Activated CD8-positive, alpha-beta memory T cell treated with anti-CD3 and anti-CD28 coated beads, Interleukin-2, amount 50 U/mL, for 24 hours (primary cell): Measurements from ENCODE around the gene GPR63.
"Not testable (repeated sequence)": the region's sequence is repeated elsewhere in the genome, so short reads cannot be mapped to it uniquely, and the experiment has no call there.

ENCODE experiments used
- DNase-seq: peaks from one replicate; pipeline ENCODE4 v3.0.0-alpha.2; 2020; ENCODE audit errors: extremely low read depth

Gene GPR63, protein sequence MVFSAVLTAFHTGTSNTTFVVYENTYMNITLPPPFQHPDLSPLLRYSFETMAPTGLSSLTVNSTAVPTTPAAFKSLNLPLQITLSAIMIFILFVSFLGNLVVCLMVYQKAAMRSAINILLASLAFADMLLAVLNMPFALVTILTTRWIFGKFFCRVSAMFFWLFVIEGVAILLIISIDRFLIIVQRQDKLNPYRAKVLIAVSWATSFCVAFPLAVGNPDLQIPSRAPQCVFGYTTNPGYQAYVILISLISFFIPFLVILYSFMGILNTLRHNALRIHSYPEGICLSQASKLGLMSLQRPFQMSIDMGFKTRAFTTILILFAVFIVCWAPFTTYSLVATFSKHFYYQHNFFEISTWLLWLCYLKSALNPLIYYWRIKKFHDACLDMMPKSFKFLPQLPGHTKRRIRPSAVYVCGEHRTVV

GRCh38 chr6:96837081-96837971 lies at the start of gene GPR63:
Gene GPR63, minus strand, starts transcription at chr6:96837477. Its CDS starts 37,746 bp downstream, at chr6:96799731.
- DNase-seq, result peak; percentile 33

DNA sequence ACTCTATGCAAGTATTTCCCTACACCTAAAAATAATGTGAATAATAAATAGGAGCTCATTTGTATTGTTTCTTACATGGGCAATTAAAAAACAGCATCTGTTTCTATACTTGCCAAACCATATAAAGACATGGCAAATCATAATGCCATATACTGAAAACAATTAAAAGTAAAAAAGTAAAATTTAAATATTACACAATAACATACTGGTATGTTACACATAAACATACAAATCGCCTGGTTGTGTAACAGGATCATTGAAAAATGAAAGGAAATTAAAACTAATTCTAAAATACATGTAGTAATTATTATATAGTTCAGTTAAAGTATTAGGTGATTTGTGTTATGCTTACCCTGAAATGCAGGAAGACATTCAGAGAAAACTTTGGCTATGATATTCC lies 49.2 kb upstream of the GPR63 start:
- DNase-seq, result no peak

DNA sequence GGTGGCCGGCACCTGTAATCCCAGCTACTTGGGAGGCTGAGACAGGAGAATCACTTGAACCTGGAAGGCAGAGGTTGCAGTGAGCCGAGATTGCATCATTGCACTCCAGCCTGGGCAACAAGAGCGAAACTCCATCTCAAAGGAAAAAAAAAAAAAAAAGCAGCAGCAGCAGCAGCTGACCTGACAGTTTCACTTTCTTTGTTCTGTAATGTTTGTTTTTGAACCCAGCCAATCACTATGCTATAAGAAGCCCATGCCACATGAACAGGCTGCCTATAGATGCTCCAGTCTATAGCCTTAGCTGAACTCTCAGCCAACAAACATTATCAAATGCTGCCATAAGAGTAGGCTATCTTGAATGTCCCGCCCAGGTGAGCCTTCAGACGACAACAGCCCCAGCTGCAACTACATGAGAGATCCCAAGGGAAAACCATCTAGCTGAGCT lies 47.9 kb upstream of the GPR63 start:
- DNase-seq, result not testable (repeated sequence)

GRCh38 chr6:96878143-96878542 lies 40.9 kb upstream of the GPR63 start:
- DNase-seq, result no peak

GRCh38 chr6:96876886-96877545 lies 39.7 kb upstream of the GPR63 start:
- DNase-seq, result no peak

DNA sequence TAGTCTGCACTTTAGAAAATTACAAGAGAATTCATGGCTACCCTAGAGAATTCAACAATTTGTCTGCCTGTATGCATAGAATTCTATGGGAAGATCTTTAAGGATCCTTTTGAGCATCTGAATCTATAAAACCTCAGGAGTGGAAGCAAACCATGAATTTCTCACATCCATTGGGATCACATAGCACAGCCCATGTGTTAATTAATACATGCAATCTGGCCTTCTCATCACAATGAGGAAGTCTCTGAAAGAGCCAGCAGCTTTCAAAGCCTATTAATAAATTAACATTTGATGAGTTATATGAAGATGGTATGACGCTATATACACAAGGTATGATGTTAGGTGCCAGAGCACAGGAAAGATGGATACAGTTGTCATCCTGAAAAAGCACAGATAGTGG lies 35.7 kb upstream of the GPR63 start:
- DNase-seq, result no peak

DNA sequence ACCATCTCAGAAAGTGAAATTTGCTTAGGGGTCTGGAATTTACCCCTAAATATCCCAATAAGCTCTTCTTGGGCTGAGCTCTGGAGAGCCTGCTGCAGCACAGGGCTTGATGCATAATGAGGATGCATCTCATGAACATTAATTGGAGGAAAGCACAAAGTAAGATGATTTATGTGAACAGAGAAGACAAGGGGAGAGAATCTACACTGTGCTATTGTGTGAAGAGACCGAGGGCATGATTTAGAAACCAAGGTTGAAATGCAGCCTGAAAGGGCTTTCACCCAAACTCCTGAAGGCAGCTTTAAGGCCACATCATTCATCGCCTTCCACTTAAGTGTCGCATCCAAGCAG lies 27.8 kb upstream of the GPR63 start:
- no peak for DNase-seq

DNA sequence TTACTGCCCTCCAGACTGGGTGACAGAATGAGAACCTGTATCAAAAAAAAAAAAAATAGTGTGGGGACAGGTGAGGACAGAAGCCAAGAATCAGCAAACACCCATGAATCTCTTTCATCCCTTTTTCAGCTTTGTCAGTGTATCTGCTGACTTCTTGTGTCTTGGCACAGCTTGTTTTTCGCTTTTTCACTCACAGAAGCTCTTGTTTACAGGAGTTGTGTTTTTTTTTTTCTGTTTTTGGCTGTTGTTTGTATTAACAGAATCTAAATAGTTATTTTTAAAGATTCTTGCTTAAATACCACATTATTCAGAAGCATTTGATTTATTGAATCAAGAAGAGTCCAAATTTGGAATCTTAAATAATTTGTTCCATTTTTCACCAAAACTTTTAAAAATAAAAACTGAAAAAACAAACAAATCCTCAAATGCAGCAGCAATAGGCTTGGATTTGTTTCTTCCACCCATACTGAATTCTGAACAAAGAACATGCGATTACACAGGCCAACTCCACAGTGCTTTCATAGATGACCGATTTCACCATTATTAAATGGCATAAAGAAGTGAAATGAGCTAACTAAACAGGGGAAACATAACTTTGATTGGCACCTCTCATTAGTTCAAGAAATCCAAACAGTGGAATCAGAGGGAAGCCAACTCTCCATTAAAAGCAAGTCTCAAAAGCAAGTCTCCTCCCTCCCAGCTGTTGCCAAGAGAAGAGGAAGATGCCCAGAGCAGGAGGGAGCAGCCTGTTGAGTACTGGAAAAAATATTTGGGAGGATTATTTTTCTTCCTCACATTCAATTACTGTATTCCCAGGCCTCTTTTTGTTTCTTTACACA lies 27.2 kb upstream of the GPR63 start:
- no peak for DNase-seq

DNA sequence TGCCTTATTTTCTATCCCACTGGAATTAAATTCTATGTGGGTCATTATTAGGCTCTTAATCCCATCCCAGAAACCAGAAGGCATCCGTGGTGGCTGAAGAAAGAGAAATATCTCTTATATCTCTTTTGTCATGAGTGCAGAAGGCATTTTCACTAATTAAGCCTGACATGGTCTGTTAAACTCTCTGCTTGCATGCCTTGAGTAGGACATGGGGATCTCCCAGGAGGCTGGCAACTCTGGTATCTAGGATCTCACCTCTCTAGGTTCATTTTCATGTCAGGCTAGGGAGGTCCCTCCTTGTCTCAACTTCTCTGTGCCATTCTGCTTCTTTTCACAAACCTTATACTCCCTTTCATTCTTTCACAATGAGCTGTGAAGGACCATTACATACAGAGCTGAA lies 25.3 kb upstream of the GPR63 start:
- DNase-seq, result no peak

DNA sequence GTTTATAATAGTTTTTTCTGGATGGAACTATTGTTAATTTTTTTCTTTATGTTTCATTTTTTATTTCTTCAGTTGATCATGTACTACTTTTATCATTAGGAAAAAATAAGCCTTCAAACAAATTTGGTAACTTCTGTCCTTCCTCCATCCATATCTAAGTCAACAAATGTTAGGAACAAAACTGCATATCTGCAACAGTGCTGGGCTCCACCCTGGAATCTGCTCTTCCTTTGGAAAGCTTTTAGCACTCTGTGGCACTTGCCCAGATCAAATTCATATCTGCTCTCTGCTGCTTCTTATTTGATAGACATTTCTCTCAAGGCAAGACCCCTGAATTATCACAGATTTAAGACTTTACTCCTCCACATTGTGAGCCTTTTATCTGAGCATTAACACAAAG lies 24.3 kb upstream of the GPR63 start:
- DNase-seq, result no peak

DNA sequence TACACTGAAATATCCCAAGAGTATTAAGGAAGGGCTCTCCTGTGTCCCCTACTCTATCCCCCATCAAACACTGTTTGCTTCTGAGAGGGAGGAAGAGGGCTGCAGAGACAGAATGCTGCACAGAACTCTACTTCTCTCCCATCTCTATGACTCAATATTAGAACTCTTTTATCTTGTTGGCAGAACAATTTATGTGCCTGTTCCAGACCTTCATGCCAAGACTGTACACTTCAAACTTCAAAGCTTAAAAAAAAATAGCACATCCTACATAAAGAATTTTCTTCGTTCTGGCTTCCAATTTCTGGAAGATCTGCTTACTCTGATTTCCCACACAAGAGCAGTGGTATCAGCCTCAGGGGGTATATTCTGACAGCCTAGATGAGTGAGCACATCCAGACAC lies 19.6 kb upstream of the GPR63 start:
- DNase-seq, result no peak

GRCh38 chr6:96853083-96853482 lies 15.8 kb upstream of the GPR63 start:
- no peak for DNase-seq

- DNase-seq, result no peak
These were observed 15.3 kb upstream of the GPR63 start for GRCh38 chr6:96852605-96853004.

GRCh38 chr6:96851858-96852257 lies 14.6 kb upstream of the GPR63 start:
- DNase-seq, result no peak

DNA sequence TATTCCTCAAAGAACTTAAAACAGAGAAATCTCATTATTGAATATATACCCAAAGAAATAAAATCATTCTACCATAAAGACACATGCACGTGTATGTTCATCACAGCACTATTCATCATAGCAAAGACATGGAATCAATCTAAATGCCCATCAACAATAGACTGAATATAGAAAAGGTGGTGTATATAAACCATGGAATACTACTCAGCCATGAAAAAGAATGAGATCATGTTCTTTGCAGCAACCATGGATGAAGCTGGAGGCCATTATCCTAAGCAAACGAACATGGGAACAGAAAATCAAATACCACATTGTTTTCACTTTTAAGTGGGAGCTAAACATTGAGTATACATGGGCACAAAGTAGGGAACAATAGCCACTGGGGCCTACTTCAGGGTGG lies 12.3 kb upstream of the GPR63 start:
- DNase-seq, result no peak

- DNase-seq, result no peak
These were observed 7.3 kb upstream of the GPR63 start for GRCh38 chr6:96844530-96844929.

- DNase-seq, result no peak
These were observed 4.1 kb upstream of the GPR63 start for GRCh38 chr6:96841345-96841744.

GRCh38 chr6:96836631-96837080 lies 621 bp downstream of the GPR63 start:
- DNase-seq, result no peak

- DNase-seq, result no peak
These were observed 3.2 kb downstream of the GPR63 start for GRCh38 chr6:96834070-96834469.

GRCh38 chr6:96832780-96833179 lies 4.5 kb downstream of the GPR63 start:
- no peak for DNase-seq

- no peak for DNase-seq
These were observed 10.4 kb downstream of the GPR63 start for GRCh38 chr6:96826865-96827264.
